Loucy (cell line): ENCODE results near the gene CYCS.

Experiments
- H2AFZ ChIP-seq: fragments of 200-600 bp; sonication (generic); 2 replicates; pipeline ENCODE4 v1.6.0; 2016; ENCODE audit warnings: antibody characterized with exemption, mild to moderate bottlenecking, low read length, moderate library complexity
- H3F3A ChIP-seq: fragments of 200-600 bp; 2 replicates; pipeline ENCODE4 v1.6.0; 2016; ENCODE audit warnings: antibody characterized with exemption, low read depth, mild to moderate bottlenecking
- H3K27me3 ChIP-seq: fragments of 200-600 bp; sonication (generic); 2 replicates; pipeline ENCODE4 v1.6.1; 2014; ENCODE audit warnings: low read length, mild to moderate bottlenecking; ENCODE audit not compliant: insufficient read depth, poor library complexity, severe bottlenecking
- H3K36me3 ChIP-seq: fragments of 200-600 bp; sonication (generic); 2 replicates; pipeline ENCODE4 v1.6.1; 2016; ENCODE audit warnings: low read length; ENCODE audit not compliant: insufficient read depth
- H3K4me1 ChIP-seq: fragments of 200-600 bp; sonication (generic); 2 replicates; pipeline ENCODE4 v1.5.1; 2014; ENCODE audit warnings: low read length, mild to moderate bottlenecking; ENCODE audit not compliant: insufficient read depth, poor library complexity, severe bottlenecking
- H3K4me2 ChIP-seq: fragments of 200-600 bp; sonication (generic); 2 replicates; pipeline ENCODE4 v1.6.0; 2014; ENCODE audit warnings: antibody characterized with exemption, low read length, low read depth, mild to moderate bottlenecking; ENCODE audit not compliant: poor library complexity, severe bottlenecking
- H3K4me3 ChIP-seq: fragments of 200-600 bp; sonication (generic); 2 replicates; pipeline ENCODE4 v1.5.1; 2014; ENCODE audit warnings: low read length, mild to moderate bottlenecking, mixed read lengths; ENCODE audit not compliant: poor library complexity, severe bottlenecking
- H3K79me2 ChIP-seq: fragments of 200-600 bp; sonication (generic); 2 replicates; pipeline ENCODE4 v1.6.1; 2014; ENCODE audit warnings: low read length; ENCODE audit not compliant: insufficient read depth
- H3K9ac ChIP-seq: fragments of 200-600 bp; sonication (generic); 2 replicates; pipeline ENCODE4 v1.6.0; 2014; ENCODE audit warnings: mild to moderate bottlenecking, low read depth, low read length, moderate library complexity; ENCODE audit not compliant: poor library complexity, severe bottlenecking
- H3K9me2 ChIP-seq: fragments of 200-600 bp; sonication (generic); replicated peaks from 2 replicates; pipeline ENCODE4 v1.6.1; 2016; ENCODE audit warnings: low read depth, low read length, mixed read lengths
- H3K9me3 ChIP-seq: fragments of 200-600 bp; sonication (generic); 2 replicates; pipeline ENCODE4 v1.6.1; 2014; ENCODE audit warnings: mild to moderate bottlenecking, antibody characterized with exemption, low read length, low read depth; ENCODE audit not compliant: insufficient read depth
- H4K20me1 ChIP-seq: fragments of 200-600 bp; sonication (generic); 2 replicates; pipeline ENCODE4 v1.6.0; 2014; ENCODE audit warnings: antibody characterized with exemption, low read length, mild to moderate bottlenecking; ENCODE audit not compliant: insufficient read depth, poor library complexity, severe bottlenecking
- CTCF ChIP-seq: fragments of 200-600 bp; sonication (generic); conservative IDR thresholded peaks from 2 replicates; pipeline ENCODE4 v1.5.1; 2014; ENCODE audit warnings: mild to moderate bottlenecking, antibody characterized with exemption, low read length
- EZH2phosphoT487 ChIP-seq: fragments of 200-600 bp; IDR thresholded peaks from 2 replicates; pipeline ENCODE4 v1.6.1; 2018; ENCODE audit warnings: antibody characterized with exemption, mild to moderate bottlenecking, moderate library complexity, borderline replicate concordance

CYCS gene

GRCh38 chr7:25091176-25091575 lies 33.9 kb downstream of the CYCS start:
- H3K4me2 ChIP-seq, result no peak overlapping the region
- TF ChIP-seq EZH2phosphoT487 (no peak), CTCF (no peak)
- H3K9me3 ChIP-seq, result no peaks in the 10 kb centered on the region
- H3F3A ChIP-seq, result no peaks in the 10 kb centered on the region
- H3K9ac ChIP-seq, result no peak overlapping the region
- H3K36me3 ChIP-seq, result no peaks in the 10 kb centered on the region
- H2AFZ ChIP-seq, result no peak overlapping the region
- H3K4me3 ChIP-seq, result no peak overlapping the region
- H3K4me1 ChIP-seq, result peaks cover 3% of the 10 kb centered on the region
- no peaks in the 10 kb centered on the region for H3K79me2 ChIP-seq
- no peaks in the 10 kb centered on the region for H3K27me3 ChIP-seq
- H4K20me1 ChIP-seq, result no peaks in the 10 kb centered on the region
- no peaks in the 10 kb centered on the region for H3K9me2 ChIP-seq

GRCh38 chr7:25090374-25090773 lies 34.7 kb downstream of the CYCS start:
- no peaks in the 10 kb centered on the region for H4K20me1 ChIP-seq
- H3K79me2 ChIP-seq, result no peaks in the 10 kb centered on the region
- no peak overlapping the region for H2AFZ ChIP-seq
- H3F3A ChIP-seq, result no peaks in the 10 kb centered on the region
- no peaks in the 10 kb centered on the region for H3K9me2 ChIP-seq
- TF ChIP-seq EZH2phosphoT487 (no peak), CTCF (no peak)
- no peak overlapping the region for H3K4me3 ChIP-seq
- H3K4me1 ChIP-seq, result peaks cover 3% of the 10 kb centered on the region
- no peak overlapping the region for H3K4me2 ChIP-seq
- no peaks in the 10 kb centered on the region for H3K36me3 ChIP-seq
- no peaks in the 10 kb centered on the region for H3K9me3 ChIP-seq
- no peak overlapping the region for H3K9ac ChIP-seq
- H3K27me3 ChIP-seq, result no peaks in the 10 kb centered on the region

GRCh38 chr7:25087855-25088254 lies 37.2 kb downstream of the CYCS start:
- H3K4me2 ChIP-seq, result no peak overlapping the region
- H2AFZ ChIP-seq, result no peak overlapping the region
- H3K27me3 ChIP-seq, result no peaks in the 10 kb centered on the region
- H3F3A ChIP-seq, result no peaks in the 10 kb centered on the region
- H3K9ac ChIP-seq, result no peak overlapping the region
- H3K79me2 ChIP-seq, result no peaks in the 10 kb centered on the region
- no peak for TF ChIP-seq CTCF
- TF ChIP-seq EZH2phosphoT487, result no peak
- H3K4me3 ChIP-seq, result no peak overlapping the region
- H3K4me1 ChIP-seq, result no peaks in the 10 kb centered on the region
- H4K20me1 ChIP-seq, result no peaks in the 10 kb centered on the region
- H3K9me3 ChIP-seq, result no peaks in the 10 kb centered on the region
- no peaks in the 10 kb centered on the region for H3K9me2 ChIP-seq
- no peaks in the 10 kb centered on the region for H3K36me3 ChIP-seq
